ENCODE measurements around the gene PPP2R3A.

PPP2R3A gene

GRCh38 chr3:135970506-135971116, 5.1 kb downstream of the PPP2R3A start:
- no peak for DNase-seq

- DNase-seq, result no peak
These were observed 8.3 kb downstream of the PPP2R3A start for GRCh38 chr3:135973841-135974240.

- DNase-seq, result no peak
These were observed 9.5 kb downstream of the PPP2R3A start for GRCh38 chr3:135975053-135975452.

GRCh38 chr3:135975536-135975935, 10.0 kb downstream of the PPP2R3A start:
- DNase-seq, result no peak

GRCh38 chr3:135980343-135980742, 14.8 kb downstream of the PPP2R3A start:
- no peak for DNase-seq

GRCh38 chr3:135981701-135982403, 16.3 kb downstream of the PPP2R3A start:
- no peak for DNase-seq

- no peak for DNase-seq
These were observed 16.9 kb downstream of the PPP2R3A start for GRCh38 chr3:135982404-135982761.

GRCh38 chr3:135982922-135983581, 17.5 kb downstream of the PPP2R3A start:
- no peak for DNase-seq

GRCh38 chr3:135987661-135988060, 22.1 kb downstream of the PPP2R3A start:
- no peak for DNase-seq

GRCh38 chr3:135989242-135989641, 23.7 kb downstream of the PPP2R3A start:
- DNase-seq, result no peak

- no peak for DNase-seq
These were observed 25.4 kb downstream of the PPP2R3A start for GRCh38 chr3:135990903-135991302.

GRCh38 chr3:135991621-135992020, 26.1 kb downstream of the PPP2R3A start:
- no peak for DNase-seq

- DNase-seq, result no peak
These were observed 26.5 kb downstream of the PPP2R3A start for GRCh38 chr3:135992072-135992471.

- DNase-seq, result no peak
These were observed 29.3 kb downstream of the PPP2R3A start for GRCh38 chr3:135994708-135995337.

- no peak for DNase-seq
These were observed 30.2 kb downstream of the PPP2R3A start for GRCh38 chr3:135995766-135996165.

- DNase-seq, result no peak
These were observed 32.2 kb downstream of the PPP2R3A start for GRCh38 chr3:135997554-135998320.

GRCh38 chr3:136008221-136008620, 42.7 kb downstream of the PPP2R3A start:
- DNase-seq, result no peak

- no peak for DNase-seq
These were observed 43.4 kb downstream of the PPP2R3A start for GRCh38 chr3:136008732-136009470.

GRCh38 chr3:136018876-136019275, 53.3 kb downstream of the PPP2R3A start:
- DNase-seq, result no peak

GRCh38 chr3:136021803-136022202, 56.3 kb downstream of the PPP2R3A start:
- DNase-seq, result no peak

GRCh38 chr3:136022529-136023263, 57.2 kb downstream of the PPP2R3A start:
- DNase-seq, result no peak

Measured in CD4-positive, alpha-beta T cell treated with Interleukin-6 for 4 hours (primary cell).